HG03575 (cell line): ENCODE measurements around the gene IGFBP2.

Experiments used
- ATAC-seq: cut with Tn5 transposase; IDR thresholded peaks from one replicate; pipeline ENCODE4 v1.9.1; 2021; ENCODE audit not compliant: unreplicated experiment, insufficient number of reproducible peaks, low FRiP score; ENCODE audit errors: extremely low read depth

IGFBP2 gene

DNA sequence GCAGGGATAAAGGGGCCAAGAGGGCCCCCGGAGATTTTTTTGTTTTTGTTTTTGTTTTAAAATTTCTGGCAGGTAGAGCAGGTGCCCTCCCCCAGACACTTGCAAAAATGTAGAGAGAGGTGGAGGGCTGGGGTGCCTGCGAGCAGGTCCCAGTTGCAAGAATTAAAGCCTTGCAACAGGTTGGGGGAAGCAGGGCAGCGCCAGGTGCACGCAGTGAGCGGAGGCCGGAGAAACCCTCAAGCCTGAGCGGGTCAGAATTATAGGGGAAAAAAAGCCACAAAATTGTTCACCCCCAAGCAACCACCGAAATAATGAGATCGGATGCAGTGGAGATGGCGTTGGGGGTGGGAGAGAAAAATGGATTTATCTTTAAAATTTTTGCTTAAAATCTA is 61.6 kb downstream of the IGFBP2 start:
- no peak for ATAC-seq

DNA sequence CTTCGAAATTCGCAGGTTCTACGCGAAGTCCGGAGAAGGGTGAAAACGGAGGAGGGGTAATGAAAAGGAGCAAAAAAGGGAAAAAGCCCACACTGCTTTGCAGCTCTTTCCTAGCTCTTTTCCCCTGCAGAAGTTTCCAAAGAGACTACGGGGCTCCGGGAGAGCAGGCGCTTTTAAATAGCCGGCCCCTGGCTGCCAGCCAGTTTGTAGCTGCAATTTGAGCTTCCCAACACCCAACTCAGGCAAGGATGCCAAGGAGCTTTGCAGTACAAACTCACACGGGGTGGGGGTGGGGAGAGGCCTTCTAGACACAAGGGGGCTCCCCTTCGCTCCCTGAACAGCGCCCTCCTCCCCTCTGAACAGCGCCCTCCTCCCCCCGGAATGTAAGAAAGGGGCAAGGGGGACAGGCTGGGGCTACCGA is 62.2 kb downstream of the IGFBP2 start, which contains the start of gene IGFBP5:
IGFBP5 (minus strand) TSS at position 149 of the 421 bp plus-strand sequence. CDS start 774 bp downstream, outside the sequence.
- ATAC-seq: no peak

DNA sequence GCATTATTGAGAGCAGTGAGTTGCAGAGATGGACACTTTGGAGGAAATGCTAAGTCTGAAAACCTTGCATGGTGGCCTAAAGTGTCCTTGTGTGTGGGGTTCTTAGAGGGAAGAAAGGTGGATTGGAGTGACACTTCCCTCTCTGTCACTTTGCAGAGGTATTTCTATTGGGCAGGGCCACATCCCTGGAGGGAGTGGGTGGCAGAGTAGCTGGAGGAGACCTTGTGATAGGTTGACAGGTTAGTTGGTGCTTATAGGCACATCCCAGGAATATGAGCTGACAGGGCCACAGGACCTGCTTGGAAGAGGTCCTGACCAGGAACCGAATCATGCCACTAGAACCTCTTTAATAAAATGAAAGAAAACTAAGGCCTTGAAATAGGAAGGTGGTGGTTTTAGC is 63.1 kb downstream of the IGFBP2 start:
- no peak for ATAC-seq

DNA sequence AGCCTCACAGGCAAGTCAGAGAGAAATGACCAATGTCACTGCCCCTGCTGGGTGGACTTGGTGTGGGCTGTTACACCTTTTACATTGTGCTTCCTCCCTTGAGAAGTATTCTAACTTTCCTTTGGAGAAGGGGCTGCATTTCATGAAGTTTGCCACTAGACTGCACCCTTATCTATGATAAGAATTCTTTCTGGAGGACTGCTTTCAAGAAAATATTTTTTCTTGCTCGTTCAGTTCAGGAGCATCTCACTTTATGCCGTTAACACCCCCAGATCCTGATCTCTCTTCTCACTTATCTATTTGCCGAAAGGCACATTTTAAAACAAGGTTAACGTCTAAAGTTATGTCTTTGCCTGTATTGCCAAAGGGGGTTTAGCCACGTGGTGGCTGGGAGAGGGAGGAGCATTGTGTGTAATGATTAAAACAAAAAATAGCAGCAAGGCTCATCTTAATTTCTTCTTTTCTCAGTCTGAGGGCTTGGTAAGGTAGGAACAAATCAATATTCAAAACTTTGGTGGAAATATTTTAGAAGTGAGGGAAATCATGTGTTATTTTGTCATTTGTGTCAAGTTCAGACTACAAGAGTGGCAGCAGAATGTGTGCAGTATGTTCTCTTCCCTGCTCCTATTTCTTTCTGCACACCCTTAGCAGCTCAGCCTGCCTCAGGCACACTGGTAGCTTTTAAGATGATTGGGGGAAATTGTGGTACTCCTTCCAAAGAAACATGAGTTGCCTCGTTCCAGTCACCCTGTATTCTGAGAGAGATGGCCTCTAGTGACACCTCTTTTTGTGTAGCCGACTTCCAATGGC is 63.7 kb downstream of the IGFBP2 start:
- no peak for ATAC-seq

DNA sequence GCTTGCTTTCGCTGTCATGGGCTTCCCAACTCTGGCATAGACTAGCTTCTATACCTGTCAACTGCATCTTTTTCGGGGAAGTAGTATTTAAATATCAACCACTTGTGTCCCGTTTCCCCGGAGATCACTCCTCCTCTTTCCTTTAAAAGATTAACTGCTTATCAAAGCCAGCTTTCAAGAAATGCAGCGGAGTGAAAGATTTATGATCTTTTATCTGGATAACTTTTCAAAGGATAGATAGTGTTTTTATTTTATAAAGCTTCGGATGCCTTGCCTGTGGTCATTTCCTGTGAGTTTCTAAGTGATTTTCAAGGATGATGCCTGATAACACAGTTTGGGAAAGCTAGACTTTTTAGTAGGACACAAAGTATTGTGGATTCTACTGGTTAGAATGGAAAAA is 65.1 kb downstream of the IGFBP2 start:
- no peak for ATAC-seq

DNA sequence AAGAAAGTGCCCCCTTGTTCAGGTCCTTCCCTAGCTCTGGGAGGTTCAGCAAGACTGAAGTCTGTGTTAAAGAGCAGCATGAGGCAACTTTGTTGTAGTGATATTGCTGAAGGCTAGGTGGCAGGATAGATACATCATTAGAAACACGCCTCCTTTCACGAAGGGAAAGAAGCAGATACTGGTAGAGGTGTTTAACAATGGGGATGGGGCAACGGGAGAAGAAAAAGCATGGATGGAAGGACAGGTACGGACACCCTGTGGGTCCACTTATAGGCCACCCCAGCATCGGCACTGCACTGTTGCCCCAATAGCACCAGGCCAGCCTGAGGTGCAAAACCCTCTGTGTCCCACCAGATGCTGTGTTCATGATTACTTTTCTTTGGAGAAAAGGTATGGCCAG is 65.7 kb downstream of the IGFBP2 start:
- no peak for ATAC-seq

DNA sequence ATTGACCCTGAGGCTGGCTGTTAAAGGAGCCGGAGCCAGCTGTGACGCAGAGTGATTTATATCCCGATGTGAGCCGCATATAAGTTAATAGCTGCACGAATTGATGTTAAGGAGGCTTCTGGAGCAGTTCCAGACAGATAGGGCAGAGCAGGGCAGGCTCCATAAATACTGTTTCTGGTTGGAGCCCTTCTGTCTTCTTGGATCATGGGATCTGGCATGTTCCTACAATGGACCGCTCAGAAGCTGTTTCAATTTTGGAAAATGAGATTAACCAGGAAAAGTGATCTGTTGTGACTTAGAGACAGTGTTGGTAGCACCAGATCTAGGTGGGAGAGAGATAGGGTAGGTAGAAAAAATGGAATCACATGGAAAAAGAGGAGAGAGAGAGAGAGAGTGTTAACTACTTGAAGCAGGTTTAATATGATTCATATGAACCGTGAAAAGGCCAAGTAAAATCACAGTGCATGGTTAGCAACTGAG is 66.9 kb downstream of the IGFBP2 start:
- ATAC-seq: no peak

DNA sequence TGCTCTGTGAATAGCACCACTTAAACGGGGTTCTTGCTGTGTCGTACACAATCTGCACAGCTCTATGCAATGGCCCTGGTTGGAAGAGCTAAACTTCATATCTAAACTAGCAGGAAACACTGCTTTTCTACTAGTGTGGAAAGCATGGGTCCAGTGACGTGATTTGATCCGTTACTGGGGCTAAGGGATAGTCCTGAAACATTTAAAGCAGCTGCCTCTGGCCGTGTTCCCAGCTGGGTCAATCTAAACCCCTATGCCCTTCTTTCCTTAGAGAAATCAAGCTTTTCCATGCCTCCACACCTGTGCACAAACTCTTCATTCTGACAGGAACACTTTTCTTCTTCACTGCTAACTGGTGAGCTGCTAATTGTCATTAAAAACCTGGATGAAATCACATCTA is 67.6 kb downstream of the IGFBP2 start:
- ATAC-seq: no peak

DNA sequence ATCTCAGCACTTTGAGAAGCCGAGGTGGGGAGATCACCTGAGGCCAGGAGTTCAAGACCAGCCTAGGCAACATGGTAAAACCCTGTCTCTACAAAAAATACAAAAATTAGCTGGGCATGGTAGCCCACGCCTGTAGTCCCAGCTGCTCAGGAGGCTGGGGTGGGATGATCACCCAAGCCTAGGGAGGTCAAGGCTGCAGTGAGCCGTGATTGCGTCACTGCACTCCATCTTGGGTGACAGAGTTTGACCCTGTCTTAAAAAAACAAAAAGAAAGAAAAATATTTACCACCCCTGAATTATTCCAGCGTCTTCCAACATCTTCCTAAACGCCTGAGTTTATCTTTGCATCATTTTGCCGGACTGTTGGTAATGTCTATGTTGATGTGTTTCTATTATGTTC is 68.3 kb downstream of the IGFBP2 start:
- ATAC-seq: no peak

DNA sequence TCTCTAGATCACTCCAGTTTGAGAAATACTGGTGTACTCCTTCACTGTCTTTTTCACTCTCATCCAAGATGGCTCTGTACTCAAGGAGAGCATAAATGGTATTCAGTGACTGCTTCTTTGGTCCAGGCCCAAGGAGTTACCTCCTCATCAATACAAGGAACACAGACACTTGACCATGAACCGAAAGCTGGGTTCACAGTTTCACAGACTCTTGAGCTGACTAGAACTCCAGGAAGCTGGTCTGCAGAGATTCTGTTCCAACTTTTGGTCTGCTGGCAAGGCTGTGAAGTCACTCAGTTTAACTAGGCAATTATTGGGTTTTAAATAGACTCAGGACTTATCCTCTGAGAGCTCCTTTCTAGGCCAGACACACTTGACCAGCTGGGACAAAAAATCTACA is 69.5 kb downstream of the IGFBP2 start:
- ATAC-seq: no peak

DNA sequence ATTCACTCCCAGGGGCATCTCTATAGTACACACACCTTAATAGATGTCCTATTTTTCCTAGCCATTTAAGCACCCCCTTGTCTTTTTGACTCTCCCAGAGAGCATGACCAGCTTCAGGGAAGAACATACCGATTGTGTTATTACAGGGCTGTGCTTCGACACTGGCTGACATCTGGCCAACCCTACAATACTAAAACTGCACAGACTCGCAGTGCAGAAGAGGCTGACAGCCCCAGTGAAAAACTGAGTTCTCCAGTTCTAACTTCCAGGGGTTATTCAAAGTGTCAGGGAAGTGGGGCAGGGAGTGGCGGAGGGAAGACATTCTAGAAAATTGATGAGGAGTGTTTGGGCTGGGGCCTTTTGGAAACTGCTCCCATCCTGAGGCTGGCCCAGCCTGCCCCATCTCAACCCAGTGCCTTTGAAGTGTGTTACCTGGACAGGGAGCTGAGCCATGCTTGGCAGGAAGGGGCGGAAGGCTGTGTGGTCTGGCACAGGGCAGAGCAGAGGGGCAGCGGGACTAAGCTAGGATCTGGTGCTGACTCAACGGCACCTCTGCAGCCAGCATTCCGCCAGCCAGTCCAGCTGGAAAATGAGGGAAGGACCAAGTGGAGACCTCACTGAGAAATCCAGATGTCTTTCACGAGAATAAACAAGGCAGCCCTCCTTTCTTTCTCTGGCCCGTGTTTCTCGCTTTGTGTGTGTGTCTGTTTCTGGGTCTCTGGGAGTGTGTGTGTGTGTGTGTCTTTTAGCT is 77.5 kb downstream of the IGFBP2 start:
- no peak for ATAC-seq

DNA sequence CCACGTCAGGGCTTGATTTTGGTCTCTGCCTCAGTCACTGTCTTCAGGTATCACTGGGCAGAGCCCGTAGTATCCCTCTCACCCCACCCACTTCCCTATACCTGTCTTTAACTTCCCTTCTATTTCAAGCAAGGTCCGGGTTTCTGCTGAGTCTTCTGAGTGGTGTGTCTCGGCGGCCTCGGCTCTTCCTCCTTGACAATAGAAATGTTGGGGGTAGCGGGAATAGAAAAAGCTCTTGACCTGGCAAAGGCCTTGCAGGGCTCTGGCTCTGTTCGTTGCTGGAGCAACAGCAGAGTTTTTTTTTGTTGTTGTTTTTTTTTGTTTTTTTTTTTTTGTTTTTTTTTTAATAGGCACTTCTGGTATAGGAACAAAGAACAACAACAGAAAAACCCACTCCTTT is 78.1 kb downstream of the IGFBP2 start:
- no peak for ATAC-seq

DNA sequence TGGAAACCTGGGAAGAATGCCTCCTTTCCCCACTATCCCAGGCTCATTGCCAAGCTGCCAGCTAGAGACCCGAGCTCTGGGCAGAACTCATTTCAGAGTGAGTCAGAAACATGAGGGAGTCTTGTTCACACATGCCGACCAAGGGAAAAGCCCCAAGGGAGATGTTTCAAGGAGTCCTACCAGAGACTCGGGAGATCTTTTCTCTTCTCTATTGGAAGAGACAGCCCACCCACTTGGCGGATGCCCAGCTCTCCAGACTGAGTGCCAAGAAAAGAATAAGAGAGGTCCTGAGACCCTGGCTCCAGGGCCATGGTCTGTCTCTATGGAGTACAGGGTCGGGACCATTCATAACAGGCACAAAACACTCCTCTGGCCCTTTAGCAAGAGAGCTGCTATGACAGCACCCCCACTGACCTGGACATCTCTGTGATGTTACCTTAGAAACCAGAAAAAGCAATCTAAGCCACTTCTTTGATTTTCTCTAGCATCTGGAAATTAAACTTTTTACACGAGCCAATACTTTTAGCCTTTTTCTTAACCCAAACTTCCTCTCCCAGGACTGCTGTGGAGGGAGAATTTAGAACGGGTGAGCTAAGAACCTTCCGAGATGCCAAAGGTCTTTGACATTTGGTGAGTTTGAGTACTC is 80.6 kb downstream of the IGFBP2 start:
- ATAC-seq: no peak
